GM12872 (cell line): ENCODE measurements around the gene MAP3K2.

Source experiments
- CTCF ChIP-seq: IDR thresholded peaks from 3 replicates; pipeline ENCODE4 v1.5.1; 2011; ENCODE audit warnings: low read depth, mild to moderate bottlenecking, low read length, moderate library complexity; ENCODE audit not compliant: insufficient read depth

The MAP3K2 gene

DNA sequence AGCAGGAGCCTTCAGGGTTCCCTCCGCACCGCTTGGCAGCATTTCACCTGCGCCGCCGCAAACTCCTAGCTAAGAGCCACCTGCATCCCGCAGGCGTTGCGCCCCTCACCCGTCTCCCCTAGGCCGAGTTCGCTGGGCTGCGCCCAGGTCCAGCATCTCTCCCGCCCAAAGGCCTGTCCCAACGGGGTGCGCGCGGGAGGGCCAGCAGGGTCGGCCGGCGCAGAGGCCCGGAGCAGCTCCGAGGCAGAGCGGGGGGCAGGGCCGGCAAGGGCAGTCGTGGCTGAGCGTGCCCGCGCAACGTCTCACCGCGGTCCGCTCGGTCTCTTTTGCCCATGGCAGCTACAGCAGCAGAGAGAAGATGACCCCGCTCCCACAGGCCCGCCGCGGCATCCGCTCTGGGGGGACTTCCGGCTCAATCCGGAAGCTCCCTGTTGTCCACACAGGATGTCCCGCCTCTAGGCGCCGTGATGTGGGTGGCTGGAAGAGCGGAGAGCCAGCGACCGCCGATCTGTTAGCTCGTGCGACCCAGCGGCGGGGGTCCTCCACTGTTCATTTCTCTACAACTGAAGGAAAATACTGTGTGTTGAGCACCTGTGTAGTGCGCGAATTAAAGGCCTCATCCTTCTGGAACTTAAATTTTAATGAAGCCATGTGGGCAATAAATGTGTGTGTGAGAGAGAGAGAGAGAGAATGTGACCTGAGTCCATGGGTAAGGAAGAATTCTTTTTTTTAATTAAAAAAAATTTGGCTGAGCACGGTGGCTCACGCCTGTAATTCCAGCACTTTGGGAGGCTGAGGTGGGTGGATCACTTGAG is 93.8 kb downstream of the MAP3K2 start, which contains the start of gene ERCC3:
TSS of gene ERCC3 (minus strand) at position 397 of the 815 bp plus-strand sequence. CDS start at position 334, 63 bp downstream.
- TF ChIP-seq CTCF, result no peak

DNA sequence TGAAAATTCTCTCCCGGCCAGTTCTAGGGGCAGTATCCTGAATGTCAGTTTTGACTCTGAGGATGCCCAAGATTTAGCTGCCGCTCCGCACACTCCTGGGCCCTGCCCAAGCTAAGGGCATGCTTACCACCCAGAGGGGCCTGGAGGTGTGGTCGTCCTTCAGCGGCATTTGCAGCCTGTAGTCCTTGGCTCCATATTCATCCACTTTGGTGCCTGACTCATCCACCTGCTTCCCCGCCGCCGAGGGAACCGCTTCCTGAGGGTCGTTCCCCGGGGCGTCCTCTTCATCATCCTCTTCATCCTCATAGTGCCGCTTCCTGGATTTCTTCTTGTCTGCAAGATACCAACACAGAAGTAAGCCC is 94.4 kb downstream of the MAP3K2 start:
- no peak for TF ChIP-seq CTCF

- no peak for TF ChIP-seq CTCF
Observed at GRCh38 chr2:127288274-127288673, 99.5 kb downstream of the MAP3K2 start.

DNA sequence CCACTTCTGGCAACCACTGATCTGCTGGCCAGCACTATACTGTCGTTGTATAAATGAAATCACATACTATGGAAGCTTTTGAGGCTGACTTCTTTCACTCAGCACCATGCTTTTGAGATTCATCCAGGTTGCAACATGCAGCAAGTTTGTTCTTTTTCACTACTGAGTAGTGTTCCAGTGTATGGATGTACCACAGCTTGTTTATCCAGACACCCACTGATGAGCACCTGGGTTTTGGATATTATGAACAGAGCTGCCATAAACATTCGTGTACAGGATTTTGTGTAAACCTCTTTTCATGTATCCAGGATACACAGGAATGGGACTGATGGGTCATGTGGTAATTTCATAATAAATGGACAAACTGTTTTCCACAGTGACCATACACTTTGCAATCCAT is 104.5 kb downstream of the MAP3K2 start:
- TF ChIP-seq CTCF, result no peak

GRCh38 chr2:127280693-127281092 is 107.1 kb downstream of the MAP3K2 start:
- no peak for TF ChIP-seq CTCF

- no peak for TF ChIP-seq CTCF
Observed at GRCh38 chr2:127279781-127280180, 108.0 kb downstream of the MAP3K2 start.

DNA sequence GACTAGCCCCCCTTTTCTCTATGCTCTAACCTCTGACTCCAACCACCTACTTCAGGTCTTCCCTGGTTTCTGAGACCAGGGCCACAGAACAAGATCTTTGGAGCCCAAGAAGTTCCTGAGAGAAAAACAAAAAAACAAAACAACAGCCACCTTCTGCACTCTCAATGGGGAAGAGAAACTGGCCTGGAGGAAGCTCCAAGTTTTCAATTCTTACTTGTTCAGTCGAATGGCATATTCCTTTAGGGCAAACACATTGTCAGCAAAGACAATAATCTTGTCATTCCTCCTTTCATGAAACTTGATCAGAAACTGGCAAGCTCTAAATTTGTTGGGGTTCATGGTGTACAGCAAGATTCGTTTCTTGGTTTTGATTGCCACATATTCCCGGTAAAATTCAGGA is 108.8 kb downstream of the MAP3K2 start:
- TF ChIP-seq CTCF, result no peak
